Skeletal muscle tissue (tissue), 4 donors: ENCODE results near the gene AGPAT4. TPM values are rescaled to one million over a fixed set of nuclear protein-coding genes. Genes with fewer than 3 reads are reported as not detected.
"Not testable (repeated sequence)": the region's sequence is repeated elsewhere in the genome, so short reads cannot be mapped to it uniquely, and the experiment has no call there.

ENCODE experiments used
- H3K27ac ChIP-seq: one replicate; pipeline ENCODE4 v1.7.0; 2013; ENCODE audit warnings: mild to moderate bottlenecking, low read depth, low read length, inconsistent platforms
- H3K27me3 ChIP-seq, 3 donors: one replicate each; pipeline ENCODE4 v1.7.0; 2013; ENCODE audit warnings: low read length in 3 of 3; ENCODE audit not compliant: control insufficient read depth in 3 of 3, insufficient read depth in 3 of 3
- H3K36me3 ChIP-seq, 3 donors: one replicate each; pipeline ENCODE4 v1.7.0; 2013; ENCODE audit warnings: low read length in 3 of 3; ENCODE audit not compliant: control insufficient read depth in 3 of 3, insufficient read depth in 3 of 3
- H3K4me1 ChIP-seq, 3 donors: one replicate each; pipeline ENCODE4 v1.7.0; 2013; ENCODE audit warnings: low read length in 3 of 3, mild to moderate bottlenecking in 3 of 3; ENCODE audit not compliant: control insufficient read depth in 3 of 3, insufficient read depth in 3 of 3
- H3K4me3 ChIP-seq, 3 donors: one replicate each; pipeline ENCODE4 v1.7.0; 2013; ENCODE audit warnings: low read length in 3 of 3
- H3K9ac ChIP-seq, 3 donors: one replicate each; pipeline ENCODE4 v1.7.0; 2013; ENCODE audit warnings: low read length in 3 of 3, mild to moderate bottlenecking in 3 of 3, moderate library complexity in 2 of 3, low read depth in 1 of 3
- H3K9me3 ChIP-seq, 3 donors: one replicate each; pipeline ENCODE4 v1.7.0; 2013; ENCODE audit warnings: low read length in 3 of 3; ENCODE audit not compliant: control insufficient read depth in 3 of 3
- total RNA-seq: library from RNA; depleted of rRNA; stranded (reverse); fragments of >200 nt; gene quantifications from one replicate; pipeline ENCODE4 v1.2.3, GENCODE V29; 2014
- donor health status: Osteomylitis.

Gene AGPAT4
- total RNA-seq: 18.3 TPM

GRCh38 chr6:161273752-161274487 lies at the start of gene AGPAT4:
AGPAT4 (minus strand) TSS chr6:161274061; CDS start chr6:161232213, 41,848 bp downstream.
- Histone ChIP-seq H3K4me1 (peaks cover 0 to 7% (median 5%) of the 10 kb centered on the region in 3 donors), H3K36me3 (no peaks in the 10 kb centered on the region), H3K9ac (peak within 1 kb of the TSS; percentile 24 to 68 (median 44)), H3K9me3 (no peaks in the 10 kb centered on the region), H3K4me3 (peak within 1 kb of the TSS; percentile 54 to 83 (median 70)), H3K27me3 (peaks cover 0 to 12% (median 8%) of the 10 kb centered on the region in 3 donors), H3K27ac (peak within 1 kb of the TSS; percentile 5)

- H3K9me3 ChIP-seq: no peaks in the 10 kb centered on the region
- H3K36me3 ChIP-seq: no peaks in the 10 kb centered on the region
- H3K4me3 ChIP-seq: no peak overlapping the region
- H3K27me3 ChIP-seq: no peaks in the 10 kb centered on the region
- no peak overlapping the region for H3K9ac ChIP-seq
- H3K4me1 ChIP-seq: no peaks in the 10 kb centered on the region
- H3K27ac ChIP-seq: no peak overlapping the region
Measured at GRCh38 chr6:161319231-161319630, 45.4 kb upstream of the AGPAT4 start.

- H3K36me3 ChIP-seq: no peaks in the 10 kb centered on the region
- H3K4me3 ChIP-seq: no peak overlapping the region
- H3K9me3 ChIP-seq: no peaks in the 10 kb centered on the region
- no peaks in the 10 kb centered on the region for H3K4me1 ChIP-seq
- no peak overlapping the region for H3K9ac ChIP-seq
- no peak overlapping the region for H3K27ac ChIP-seq
- no peaks in the 10 kb centered on the region for H3K27me3 ChIP-seq
Measured at GRCh38 chr6:161318456-161318855, 44.6 kb upstream of the AGPAT4 start.

GRCh38 chr6:161316531-161316930 lies 42.7 kb upstream of the AGPAT4 start:
- H3K36me3 ChIP-seq: no peaks in the 10 kb centered on the region
- H3K27ac ChIP-seq: no peak overlapping the region
- no peaks in the 10 kb centered on the region for H3K9me3 ChIP-seq
- no peaks in the 10 kb centered on the region for H3K27me3 ChIP-seq
- no peak overlapping the region for H3K9ac ChIP-seq
- no peak overlapping the region for H3K4me3 ChIP-seq
- no peaks in the 10 kb centered on the region for H3K4me1 ChIP-seq

GRCh38 chr6:161315246-161315917 lies 41.5 kb upstream of the AGPAT4 start:
- H3K9ac ChIP-seq, H3K4me1 ChIP-seq, H3K4me3 ChIP-seq, H3K9me3 ChIP-seq, H3K36me3 ChIP-seq, H3K27ac ChIP-seq, H3K27me3 ChIP-seq: not testable (repeated sequence)

GRCh38 chr6:161314541-161315245 lies 40.8 kb upstream of the AGPAT4 start:
- H3K27ac ChIP-seq, H3K4me3 ChIP-seq, H3K9me3 ChIP-seq, H3K27me3 ChIP-seq, H3K4me1 ChIP-seq, H3K36me3 ChIP-seq, H3K9ac ChIP-seq: not testable (repeated sequence)

GRCh38 chr6:161313940-161314509 lies 40.2 kb upstream of the AGPAT4 start:
- H3K36me3 ChIP-seq: no peaks in the 10 kb centered on the region
- H3K9ac ChIP-seq: no peak overlapping the region
- H3K27ac ChIP-seq: no peak overlapping the region
- no peaks in the 10 kb centered on the region for H3K9me3 ChIP-seq
- no peaks in the 10 kb centered on the region for H3K27me3 ChIP-seq
- no peaks in the 10 kb centered on the region for H3K4me1 ChIP-seq
- no peak overlapping the region for H3K4me3 ChIP-seq

- not testable (repeated sequence) for H3K9ac ChIP-seq, H3K36me3 ChIP-seq, H3K4me3 ChIP-seq, H3K27ac ChIP-seq, H3K9me3 ChIP-seq, H3K4me1 ChIP-seq, H3K27me3 ChIP-seq
Measured at GRCh38 chr6:161313475-161313874, 39.6 kb upstream of the AGPAT4 start.

GRCh38 chr6:161309774-161310173 lies 35.9 kb upstream of the AGPAT4 start:
- not testable (repeated sequence) for H3K36me3 ChIP-seq, H3K9me3 ChIP-seq, H3K9ac ChIP-seq, H3K27ac ChIP-seq, H3K4me1 ChIP-seq, H3K4me3 ChIP-seq, H3K27me3 ChIP-seq
